Stimulated activated CD8-positive, alpha-beta memory T cell treated with anti-CD3 and anti-CD28 coated beads, Interleukin-4, amount 100 ng/mL, for 1 hour (primary cell): ENCODE data around the gene LGALS12.
"Not testable (repeated sequence)": the region's sequence is repeated elsewhere in the genome, so short reads cannot be mapped to it uniquely, and the experiment has no call there.

ENCODE experiments used
- DNase-seq, 2 donors: peaks; one replicate each; pipeline ENCODE4 v3.0.0-alpha.2; 2020; ENCODE audit warnings: low read depth in 2 of 2, low spot score in 1 of 2

The LGALS12 gene

GRCh38 chr11:63504933-63505586 lies 824 bp upstream of the LGALS12 start:
- DNase-seq = no peak

- no peak for DNase-seq
These were observed 992 bp downstream of the LGALS12 start for GRCh38 chr11:63506876-63507275.

GRCh38 chr11:63507511-63507910 lies 1.6 kb downstream of the LGALS12 start:
- no peak for DNase-seq

DNA sequence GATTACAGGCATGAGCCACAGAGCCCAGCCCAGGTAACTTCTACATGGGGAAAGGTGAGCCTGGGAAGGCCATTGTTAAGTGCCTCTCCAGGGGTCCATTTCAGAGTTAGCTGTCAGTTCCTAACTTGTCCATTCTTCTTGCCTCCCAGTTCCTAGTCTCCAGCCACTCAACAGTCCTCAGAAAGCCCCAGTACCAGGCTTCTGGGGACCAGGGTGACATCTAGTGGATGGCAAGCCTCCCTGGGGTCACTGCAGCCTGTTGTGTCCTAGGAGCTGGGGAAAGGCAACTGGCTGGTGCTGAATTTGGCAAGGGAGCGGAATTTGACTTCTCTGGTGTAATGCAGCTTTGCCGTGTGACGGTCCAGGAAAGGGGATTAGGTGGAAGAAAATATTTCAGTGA lies 2.1 kb downstream of the LGALS12 start:
- no peak for DNase-seq

- no peak for DNase-seq
These were observed 2.9 kb downstream of the LGALS12 start for GRCh38 chr11:63508745-63509144.

GRCh38 chr11:63510360-63511047 lies 4.6 kb downstream of the LGALS12 start:
- DNase-seq = no peak

DNA sequence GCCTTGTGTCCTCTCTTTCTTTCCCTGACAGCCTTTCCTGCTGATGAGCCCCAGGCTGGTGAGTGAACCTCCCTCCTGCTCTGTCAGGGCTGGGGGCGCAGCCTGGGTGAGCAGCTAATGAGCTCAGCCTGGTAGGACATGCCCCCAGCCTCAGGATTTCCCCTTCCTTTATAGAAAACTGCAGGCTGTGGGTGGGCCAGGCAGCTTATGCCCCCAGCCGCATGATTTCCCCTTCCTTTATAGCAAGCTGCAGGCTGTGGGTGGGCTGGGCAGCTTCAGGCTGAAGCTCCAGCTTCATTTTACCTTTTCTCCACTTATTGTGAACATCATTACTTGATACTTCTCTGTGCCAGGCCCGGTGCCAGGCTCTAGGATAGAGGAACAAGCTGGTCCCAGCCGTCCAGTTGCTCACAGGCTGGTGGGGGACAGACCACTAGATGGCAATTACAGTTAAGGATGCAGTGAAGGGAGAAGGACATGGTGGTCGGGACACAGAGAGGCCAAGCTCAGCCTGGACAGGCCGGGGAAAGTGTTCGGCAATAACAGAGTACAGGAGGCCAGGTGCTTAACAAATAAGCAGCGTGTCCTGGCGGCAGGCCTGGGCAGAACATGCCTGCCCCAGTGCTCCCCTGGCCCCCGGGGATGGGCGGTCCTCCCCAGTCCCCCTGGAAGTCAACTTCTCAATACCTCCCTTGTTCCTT lies 5.3 kb downstream of the LGALS12 start:
- DNase-seq = no peak

GRCh38 chr11:63512816-63513215 lies 6.9 kb downstream of the LGALS12 start:
- no peak for DNase-seq

GRCh38 chr11:63516109-63516508 lies 10.2 kb downstream of the LGALS12 start:
- no peak for DNase-seq

GRCh38 chr11:63517156-63517555 lies 11.3 kb downstream of the LGALS12 start:
- no peak for DNase-seq

DNA sequence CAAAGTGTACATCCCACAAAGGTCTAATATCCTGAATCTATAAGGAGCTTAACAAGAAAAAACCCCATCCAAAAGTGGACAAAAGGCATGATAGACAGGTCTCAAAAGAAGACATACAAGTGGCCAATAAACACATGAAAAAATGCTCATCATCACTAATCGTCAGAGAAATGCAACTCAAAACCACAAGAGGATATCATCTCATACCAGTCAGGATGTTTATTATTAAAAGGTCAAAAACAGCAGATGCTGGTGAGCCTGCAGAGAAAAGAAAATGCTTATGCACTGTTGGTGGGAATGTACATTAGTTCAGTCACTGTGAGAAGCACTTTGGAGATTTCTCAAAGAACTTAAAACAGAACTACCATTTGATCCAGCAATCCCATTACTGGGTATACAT lies 12.7 kb downstream of the LGALS12 start:
- no peak for DNase-seq

DNA sequence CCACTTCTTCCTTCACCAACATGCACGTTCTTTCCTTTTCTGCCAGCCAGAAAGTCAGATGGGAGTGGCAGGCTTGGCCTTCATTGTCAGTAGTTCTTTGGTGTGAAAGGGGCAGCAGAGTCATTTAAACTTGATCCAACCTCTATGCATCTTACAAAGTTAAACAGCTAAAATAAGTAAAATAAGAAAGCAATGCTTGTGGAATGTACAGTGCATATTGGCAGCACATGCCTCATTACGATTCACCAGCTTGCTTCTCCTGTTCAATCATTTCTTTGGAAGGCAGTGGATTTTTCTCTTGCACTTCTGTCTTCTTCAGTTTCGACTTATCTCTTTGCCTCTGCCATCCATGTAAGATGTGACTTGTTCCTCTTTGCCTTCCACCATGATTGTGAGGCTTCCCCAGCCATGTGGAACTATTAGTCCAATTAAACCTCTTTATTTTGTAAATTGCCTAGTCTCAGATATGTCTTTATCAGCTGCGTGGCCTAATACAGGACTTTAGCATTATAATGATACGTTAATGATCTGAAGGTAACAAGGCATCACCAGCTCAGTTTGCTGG lies 14.8 kb downstream of the LGALS12 start:
- DNase-seq = no peak

DNA sequence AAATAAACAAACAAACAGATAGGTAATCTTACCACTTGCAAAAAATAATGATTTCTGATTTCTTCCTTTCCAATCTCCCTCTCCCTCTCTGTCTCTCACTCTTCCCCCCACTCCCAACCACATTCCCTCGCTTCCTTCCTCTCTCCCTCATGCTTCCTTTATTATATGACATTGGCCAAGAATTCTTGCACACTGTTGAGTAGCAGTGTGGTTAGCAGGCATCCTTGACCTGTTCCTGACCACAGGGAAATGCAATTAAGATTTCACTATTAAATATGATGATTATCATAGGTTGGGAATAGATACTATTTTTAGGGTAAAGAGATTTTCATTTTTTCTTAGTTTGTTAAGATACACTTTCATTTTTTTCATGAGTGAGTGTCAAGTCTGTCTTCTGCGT lies 16.0 kb downstream of the LGALS12 start:
- DNase-seq = no peak

GRCh38 chr11:63523151-63523550 lies 17.3 kb downstream of the LGALS12 start:
- DNase-seq = no peak

DNA sequence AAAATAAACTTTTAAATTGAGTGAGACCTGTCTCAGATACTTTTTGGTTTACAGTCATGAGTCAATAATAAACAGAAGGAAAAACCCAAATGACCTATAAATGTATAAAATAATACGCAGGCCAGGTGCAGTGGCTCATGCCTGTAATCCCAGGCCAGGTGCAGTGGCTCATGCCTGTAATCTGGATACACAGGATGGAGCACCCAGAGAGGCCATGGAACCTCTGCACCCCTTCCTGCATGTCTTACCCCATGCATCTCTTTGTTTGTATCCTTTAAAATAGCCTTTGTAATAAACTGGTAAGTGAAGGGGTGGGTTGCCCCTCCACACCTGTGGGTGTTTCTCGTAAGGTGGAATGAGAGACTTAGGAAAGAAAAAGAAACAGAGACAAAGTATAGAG lies 21.8 kb downstream of the LGALS12 start:
- DNase-seq = no peak

DNA sequence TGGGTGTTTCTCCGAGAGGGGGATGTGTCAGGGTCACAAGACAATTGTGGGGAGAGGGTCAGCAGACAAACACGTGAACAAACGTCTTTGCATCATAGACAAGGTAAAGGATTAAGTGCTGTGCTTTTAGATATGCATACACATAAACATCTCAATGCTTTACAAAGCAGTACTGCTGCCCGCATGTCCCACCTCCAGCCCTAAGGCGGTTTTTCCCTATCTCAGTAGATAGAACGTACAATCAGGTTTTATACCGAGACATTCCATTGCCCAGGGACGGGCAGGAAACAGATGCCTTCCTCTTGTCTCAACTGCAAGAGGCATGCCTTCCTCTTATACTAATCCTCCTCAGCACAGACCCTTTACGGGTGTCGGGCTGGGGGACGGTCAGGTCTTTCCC lies 22.3 kb downstream of the LGALS12 start:
- DNase-seq = not testable (repeated sequence)

DNA sequence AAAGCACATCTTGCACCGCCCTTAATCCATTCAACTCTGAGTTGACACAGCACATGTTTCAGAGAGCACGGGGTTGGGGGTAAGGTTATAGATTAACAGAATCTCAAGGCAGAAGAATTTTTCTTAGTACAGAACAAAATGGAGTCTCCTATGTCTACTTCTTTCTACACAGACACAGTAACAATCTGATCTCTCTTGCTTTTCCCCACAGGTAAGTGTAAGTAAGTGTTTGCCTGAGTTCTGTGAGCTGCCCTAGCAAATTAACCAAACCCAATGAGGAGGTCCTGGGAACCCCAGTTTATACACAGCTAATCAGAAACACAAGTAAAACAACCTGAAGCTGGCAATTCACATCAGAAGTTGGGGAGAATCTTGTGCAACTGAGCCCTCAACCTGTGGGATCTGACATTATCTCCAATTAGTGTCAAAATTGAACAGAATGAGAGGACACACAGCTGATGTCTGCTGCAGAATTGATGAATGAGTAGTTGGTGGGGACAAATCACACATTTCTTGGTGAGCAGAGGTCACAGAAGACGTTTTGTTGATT lies 22.9 kb downstream of the LGALS12 start:
- DNase-seq = not testable (repeated sequence)

- not testable (repeated sequence) for DNase-seq
These were observed 23.5 kb downstream of the LGALS12 start for GRCh38 chr11:63529373-63529772.

DNA sequence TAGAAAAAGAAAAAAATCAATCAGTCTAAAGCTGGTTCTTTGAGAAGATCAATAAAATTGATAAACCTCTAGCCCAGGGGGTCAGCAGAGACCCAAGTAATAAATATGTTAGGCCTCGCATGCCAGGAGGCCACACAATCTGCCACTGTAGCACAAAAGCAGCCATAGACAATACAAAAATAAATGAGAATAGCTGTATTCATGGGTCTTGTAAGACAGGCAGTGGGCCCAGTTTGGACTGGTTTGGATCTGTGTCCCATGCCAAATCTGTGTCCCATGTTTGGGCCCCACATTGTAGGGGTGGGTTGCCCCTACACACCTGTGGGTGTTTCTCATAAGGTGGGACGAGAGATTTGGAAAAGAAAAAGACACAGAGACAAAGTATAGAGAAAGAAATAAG lies 24.1 kb downstream of the LGALS12 start:
- DNase-seq = no peak

GRCh38 chr11:63531074-63531792 lies 25.3 kb downstream of the LGALS12 start:
- DNase-seq = not testable (repeated sequence)

- no peak for DNase-seq
These were observed 26.2 kb downstream of the LGALS12 start for GRCh38 chr11:63532117-63532516.
